ENCODE measurements around the gene RCSD1.

DNA sequence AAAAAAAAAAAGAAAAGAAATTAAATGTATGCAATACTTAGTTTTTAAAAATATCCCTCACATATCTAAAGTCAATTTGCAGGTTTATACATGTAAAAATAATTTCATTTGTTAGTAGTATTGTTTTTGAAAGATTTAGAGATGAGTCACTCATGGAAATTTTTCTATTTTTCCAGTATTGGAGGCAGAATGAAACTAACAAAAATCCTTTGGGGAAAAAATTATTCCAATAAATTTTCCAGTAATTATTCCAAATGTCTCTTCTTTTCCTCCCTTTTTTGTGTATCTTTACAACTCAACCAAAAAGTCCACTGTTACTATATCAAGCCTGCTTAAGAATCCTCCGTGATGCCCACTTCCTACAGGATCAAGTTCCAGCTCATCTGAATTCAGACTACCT, 121.6 kb downstream of the RCSD1 start:
- TF ChIP-seq, protein P1, sequence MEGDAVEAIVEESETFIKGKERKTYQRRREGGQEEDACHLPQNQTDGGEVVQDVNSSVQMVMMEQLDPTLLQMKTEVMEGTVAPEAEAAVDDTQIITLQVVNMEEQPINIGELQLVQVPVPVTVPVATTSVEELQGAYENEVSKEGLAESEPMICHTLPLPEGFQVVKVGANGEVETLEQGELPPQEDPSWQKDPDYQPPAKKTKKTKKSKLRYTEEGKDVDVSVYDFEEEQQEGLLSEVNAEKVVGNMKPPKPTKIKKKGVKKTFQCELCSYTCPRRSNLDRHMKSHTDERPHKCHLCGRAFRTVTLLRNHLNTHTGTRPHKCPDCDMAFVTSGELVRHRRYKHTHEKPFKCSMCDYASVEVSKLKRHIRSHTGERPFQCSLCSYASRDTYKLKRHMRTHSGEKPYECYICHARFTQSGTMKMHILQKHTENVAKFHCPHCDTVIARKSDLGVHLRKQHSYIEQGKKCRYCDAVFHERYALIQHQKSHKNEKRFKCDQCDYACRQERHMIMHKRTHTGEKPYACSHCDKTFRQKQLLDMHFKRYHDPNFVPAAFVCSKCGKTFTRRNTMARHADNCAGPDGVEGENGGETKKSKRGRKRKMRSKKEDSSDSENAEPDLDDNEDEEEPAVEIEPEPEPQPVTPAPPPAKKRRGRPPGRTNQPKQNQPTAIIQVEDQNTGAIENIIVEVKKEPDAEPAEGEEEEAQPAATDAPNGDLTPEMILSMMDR (IDR thresholded peaks at IDR 0.05), result no peak
- TF ChIP-seq POLR2A (IDR thresholded peaks at IDR 0.05) (no peak), POLR2AphosphoS5 (IDR thresholded peaks at IDR 0.05) (no peak), EP300 (IDR thresholded peaks at IDR 0.05) (no peak)
